Type B pancreatic cell (in vitro differentiated cells): ENCODE measurements around the gene CLEC3B. TPM values are rescaled to one million over a fixed set of nuclear protein-coding genes. Genes with fewer than 3 reads are reported as not detected.
A peak's percentile ranks its signal among the peaks of the same experiment; 100 is the strongest.

Source experiments
- DNase-seq: peaks from one replicate; pipeline ENCODE4 v3.0.0; 2021; ENCODE audit warnings: mixed read lengths; ENCODE audit not compliant: unreplicated experiment; ENCODE audit errors: extremely low spot score
- H3K27ac Mint-ChIP-seq: 2 replicates; pipeline ENCODE4 v1.8.0; 2021; ENCODE audit warnings: mild to moderate bottlenecking, mixed read lengths
- H3K27me3 Mint-ChIP-seq: 2 replicates; pipeline ENCODE4 v1.8.0; 2021; ENCODE audit warnings: mixed read lengths
- H3K36me3 Mint-ChIP-seq: 2 replicates; pipeline ENCODE4 v1.8.0; 2021; ENCODE audit warnings: mixed read lengths
- H3K4me1 Mint-ChIP-seq: one replicate; pipeline ENCODE4 v1.8.0; 2021; ENCODE audit warnings: mixed read lengths; ENCODE audit not compliant: unreplicated experiment
- H3K4me3 Mint-ChIP-seq: 2 replicates; pipeline ENCODE4 v1.8.0; 2021; ENCODE audit warnings: mild to moderate bottlenecking, mixed read lengths
- H3K9me3 Mint-ChIP-seq: 2 replicates; pipeline ENCODE4 v1.8.0; 2021; ENCODE audit warnings: mixed read lengths
- long read RNA-seq: library from polyadenylated mRNA; unstranded; transcript quantifications from one replicate; pipeline ENCODE4 v2.0.0, GENCODE V29; 2020
- total RNA-seq: library from RNA; stranded (reverse); gene quantifications from 2 replicates; pipeline ENCODE4 v1.2.1, GENCODE V29; 2021; ENCODE audit warnings: low replicate concordance
- TF ChIP-seq, protein P1 (sequence below): fragments of 200-600 bp; sonication (generic); conservative IDR thresholded peaks from 2 replicates; pipeline ENCODE4 v1.5.0; 2021; ENCODE audit warnings: antibody characterized with exemption, mild to moderate bottlenecking

CLEC3B gene, protein sequence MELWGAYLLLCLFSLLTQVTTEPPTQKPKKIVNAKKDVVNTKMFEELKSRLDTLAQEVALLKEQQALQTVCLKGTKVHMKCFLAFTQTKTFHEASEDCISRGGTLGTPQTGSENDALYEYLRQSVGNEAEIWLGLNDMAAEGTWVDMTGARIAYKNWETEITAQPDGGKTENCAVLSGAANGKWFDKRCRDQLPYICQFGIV
- total RNA-seq = 0.43 and 1.2 TPM in 2 replicates
- long read RNA-seq, partial matches to known transcripts = 0 of 1 reads
- long read RNA-seq, other reads (novel, unspliced or antisense) = 1 of 1 reads

DNA sequence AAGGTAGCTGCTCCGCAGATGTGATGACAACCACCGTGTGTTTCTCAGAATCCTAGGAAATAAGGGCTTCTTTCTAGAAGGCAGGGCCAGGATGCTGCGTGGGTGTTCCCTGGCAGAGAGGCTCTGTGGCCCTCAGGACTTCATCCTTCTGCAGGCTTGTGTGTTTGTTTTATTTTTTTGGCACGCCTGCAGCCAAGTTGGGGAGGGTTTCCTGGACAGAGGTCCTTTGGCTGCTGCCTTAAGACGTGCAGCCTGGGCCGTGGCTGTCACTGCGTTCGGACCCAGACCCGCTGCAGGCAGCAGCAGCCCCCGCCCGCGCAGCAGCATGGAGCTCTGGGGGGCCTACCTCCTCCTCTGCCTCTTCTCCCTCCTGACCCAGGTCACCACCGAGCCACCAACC lies at the start of gene CLEC3B:
Gene CLEC3B (plus strand): TSS at position 266 of the 400 bp plus-strand sequence. CDS start 60 bp downstream, at position 326.
- Mint-ChIP-seq H3K9me3 (no peaks in the 10 kb centered on the region), H3K4me3 (no peak within 1 kb of the TSS), H3K36me3 (peaks cover 3% of the 10 kb centered on the region), H3K4me1 (peaks cover 20% of the 10 kb centered on the region), H3K27ac (no peak within 1 kb of the TSS), H3K27me3 (peaks cover 5% of the 10 kb centered on the region)
- no peak for DNase-seq
- TF ChIP-seq, protein P1, sequence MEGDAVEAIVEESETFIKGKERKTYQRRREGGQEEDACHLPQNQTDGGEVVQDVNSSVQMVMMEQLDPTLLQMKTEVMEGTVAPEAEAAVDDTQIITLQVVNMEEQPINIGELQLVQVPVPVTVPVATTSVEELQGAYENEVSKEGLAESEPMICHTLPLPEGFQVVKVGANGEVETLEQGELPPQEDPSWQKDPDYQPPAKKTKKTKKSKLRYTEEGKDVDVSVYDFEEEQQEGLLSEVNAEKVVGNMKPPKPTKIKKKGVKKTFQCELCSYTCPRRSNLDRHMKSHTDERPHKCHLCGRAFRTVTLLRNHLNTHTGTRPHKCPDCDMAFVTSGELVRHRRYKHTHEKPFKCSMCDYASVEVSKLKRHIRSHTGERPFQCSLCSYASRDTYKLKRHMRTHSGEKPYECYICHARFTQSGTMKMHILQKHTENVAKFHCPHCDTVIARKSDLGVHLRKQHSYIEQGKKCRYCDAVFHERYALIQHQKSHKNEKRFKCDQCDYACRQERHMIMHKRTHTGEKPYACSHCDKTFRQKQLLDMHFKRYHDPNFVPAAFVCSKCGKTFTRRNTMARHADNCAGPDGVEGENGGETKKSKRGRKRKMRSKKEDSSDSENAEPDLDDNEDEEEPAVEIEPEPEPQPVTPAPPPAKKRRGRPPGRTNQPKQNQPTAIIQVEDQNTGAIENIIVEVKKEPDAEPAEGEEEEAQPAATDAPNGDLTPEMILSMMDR = no peak

DNA sequence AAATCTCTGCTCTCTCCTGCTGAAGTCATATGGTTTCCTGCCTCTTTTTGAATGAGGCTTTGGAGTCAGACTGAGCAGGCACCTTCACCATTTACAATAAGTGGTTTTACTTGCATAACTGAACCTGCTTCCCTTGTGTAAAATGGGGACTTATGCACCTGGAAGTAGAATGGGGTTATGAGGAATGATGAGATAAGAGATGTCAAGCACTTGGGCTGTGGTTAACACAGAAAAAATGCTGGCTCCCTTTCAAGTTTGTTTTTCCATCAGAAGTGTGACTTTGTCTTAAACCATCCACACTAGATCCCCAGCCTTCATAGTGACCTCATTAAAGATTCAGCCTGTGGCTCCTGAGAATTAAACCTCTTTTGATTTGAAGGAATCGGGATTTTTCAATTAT lies 44.9 kb upstream of the CLEC3B start:
- H3K4me1 Mint-ChIP-seq = peaks cover 42% of the 10 kb centered on the region
- H3K27me3 Mint-ChIP-seq = no peaks in the 10 kb centered on the region
- H3K27ac Mint-ChIP-seq = no peak overlapping the region
- no peaks in the 10 kb centered on the region for H3K9me3 Mint-ChIP-seq
- DNase-seq = no peak
- TF ChIP-seq, protein P1 = no peak
- H3K36me3 Mint-ChIP-seq = peaks cover 12% of the 10 kb centered on the region
- no peak overlapping the region for H3K4me3 Mint-ChIP-seq

DNA sequence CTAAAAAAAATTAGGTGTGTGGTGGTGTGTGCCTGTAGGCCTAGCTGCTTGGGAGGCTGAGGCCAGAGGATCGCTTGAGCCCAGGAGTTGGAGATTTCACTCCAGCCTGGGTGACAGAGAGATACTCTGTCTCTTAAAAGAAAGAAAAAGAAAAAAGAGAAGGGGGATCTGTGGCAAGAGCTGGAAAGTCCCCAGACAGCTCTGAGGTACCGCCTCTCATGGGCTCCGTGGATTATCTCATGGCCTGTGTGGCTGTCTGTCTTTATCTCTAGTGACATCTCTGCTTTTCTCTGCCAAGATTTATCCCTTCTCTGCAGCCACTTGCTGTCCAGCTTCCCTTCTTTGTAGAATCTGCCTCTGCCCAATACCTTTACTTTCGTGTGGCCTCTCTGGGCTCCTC lies 44.4 kb upstream of the CLEC3B start:
- H3K36me3 Mint-ChIP-seq = peaks cover 12% of the 10 kb centered on the region

DNA sequence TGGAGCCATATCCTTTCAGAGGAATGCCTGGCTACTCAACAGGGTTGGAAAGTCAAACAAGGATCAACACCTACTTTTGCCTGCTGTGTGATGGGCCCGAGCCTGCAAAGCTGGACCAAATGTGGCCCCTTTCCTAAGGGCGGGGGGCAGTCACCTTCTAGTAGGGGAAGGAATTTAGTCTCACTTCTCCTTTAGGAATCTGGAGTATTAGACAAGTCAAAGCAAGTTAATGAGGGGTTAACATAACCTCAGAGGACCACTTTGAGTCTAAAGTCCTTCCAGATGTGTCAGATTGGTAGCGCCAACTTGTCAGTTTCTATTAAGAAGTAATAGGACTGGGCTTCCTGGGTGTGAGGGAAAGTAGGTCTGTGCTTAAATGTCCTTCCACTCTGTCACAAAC lies 43.3 kb upstream of the CLEC3B start:
- no peak for DNase-seq
- Mint-ChIP-seq H3K4me1 (peaks cover 41% of the 10 kb centered on the region), H3K27ac (no peak overlapping the region), H3K4me3 (no peak overlapping the region), H3K36me3 (peaks cover 15% of the 10 kb centered on the region), H3K27me3 (no peaks in the 10 kb centered on the region), H3K9me3 (no peaks in the 10 kb centered on the region)
- TF ChIP-seq, protein P1 = no peak

More for the DNA sequence above, 44.4 kb upstream of the CLEC3B start:
- DNase-seq = no peak
- Mint-ChIP-seq H3K27ac (no peak overlapping the region), H3K4me3 (no peak overlapping the region), H3K9me3 (no peaks in the 10 kb centered on the region), H3K4me1 (peaks cover 42% of the 10 kb centered on the region), H3K27me3 (no peaks in the 10 kb centered on the region)
- TF ChIP-seq, protein P1 = no peak

DNA sequence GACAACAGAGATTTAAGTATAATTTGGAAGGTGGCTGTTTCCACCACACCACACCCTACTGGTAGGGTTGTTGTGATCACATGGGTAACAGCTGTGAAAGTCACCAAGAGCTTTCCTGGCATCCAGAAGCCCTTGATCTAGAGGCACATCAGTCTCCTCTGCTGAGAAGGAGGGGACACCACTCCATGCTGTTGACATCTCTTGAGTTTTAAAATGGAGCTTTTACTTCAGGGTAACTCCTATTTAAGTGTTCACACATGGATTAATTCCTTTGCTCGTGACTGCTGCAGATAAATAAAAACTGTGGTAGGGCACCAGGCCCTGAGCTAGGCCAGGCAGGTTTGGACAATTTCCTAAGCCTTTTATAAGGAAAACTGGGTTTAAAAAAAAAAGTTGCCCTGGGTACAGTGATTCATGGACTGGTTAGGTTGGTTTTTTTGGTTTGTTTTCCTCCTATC lies 42.6 kb upstream of the CLEC3B start:
- no peak for DNase-seq
- H3K27me3 Mint-ChIP-seq = no peaks in the 10 kb centered on the region
- H3K4me3 Mint-ChIP-seq = no peak overlapping the region
- H3K27ac Mint-ChIP-seq = peak overlapping the region; percentile 48
- H3K4me1 Mint-ChIP-seq = peaks cover 41% of the 10 kb centered on the region
- TF ChIP-seq, protein P1 = no peak
- H3K36me3 Mint-ChIP-seq = peaks cover 20% of the 10 kb centered on the region
- no peaks in the 10 kb centered on the region for H3K9me3 Mint-ChIP-seq
